ENCODE results near the gene ABHD14A.

The ABHD14A gene

GRCh38 chr3:51975852-51976549 is 1.1 kb downstream of the ABHD14A start:
- DNase-seq (ENCODE audit: low read depth), result no peak

GRCh38 chr3:51977446-51978142 is 2.7 kb downstream of the ABHD14A start:
- H3K4me3 ChIP-seq (ENCODE audit: low read length), result no peak overlapping the region
- no peak for DNase-seq (ENCODE audit: low read depth)
- no peak for TF ChIP-seq CTCF (conservative IDR thresholded peaks at IDR 0.05; ENCODE audit: low read depth, low read length)

More at GRCh38 chr3:51975852-51976549, 1.1 kb downstream of the ABHD14A start:
- peak; percentile 18 for TF ChIP-seq CTCF (conservative IDR thresholded peaks at IDR 0.05; ENCODE audit: low read depth, low read length)
- H3K4me3 ChIP-seq (ENCODE audit: low read length), result peak overlapping the region; percentile 70

GRCh38 chr3:51978143-51978502 is 3.3 kb downstream of the ABHD14A start:
- no peak overlapping the region for H3K4me3 ChIP-seq (ENCODE audit: low read length)
- TF ChIP-seq CTCF (conservative IDR thresholded peaks at IDR 0.05; ENCODE audit: low read depth, low read length), result no peak
- no peak for DNase-seq (ENCODE audit: low read depth)

- no peak for DNase-seq (ENCODE audit: low read depth)
- no peak for TF ChIP-seq CTCF (conservative IDR thresholded peaks at IDR 0.05; ENCODE audit: low read depth, low read length)
- no peak overlapping the region for H3K4me3 ChIP-seq (ENCODE audit: low read length)
These were observed 5.4 kb downstream of the ABHD14A start for GRCh38 chr3:51980253-51980652.

- no peak for DNase-seq (ENCODE audit: low read depth)
- TF ChIP-seq CTCF (conservative IDR thresholded peaks at IDR 0.05; ENCODE audit: low read depth, low read length), result peak; percentile 73
- H3K4me3 ChIP-seq (ENCODE audit: low read length), result peak overlapping the region; percentile 49
These were observed 7.5 kb downstream of the ABHD14A start for GRCh38 chr3:51982352-51982837.

- no peak for TF ChIP-seq CTCF (conservative IDR thresholded peaks at IDR 0.05; ENCODE audit: low read depth, low read length)
- H3K4me3 ChIP-seq (ENCODE audit: low read length), result peak within 1 kb of the TSS; percentile 49
- DNase-seq (ENCODE audit: low read depth), result peak; percentile 78
These were observed 8.1 kb downstream of the ABHD14A start, which contains the start of gene ACY1 for GRCh38 chr3:51982838-51983577. ACY1 (plus strand) TSS chr3:51983535; CDS start chr3:51984065, 530 bp downstream.

Measured in retinal pigment epithelial cell (primary cell).